Erythroblast (primary cell): ENCODE results near the gene PROSER1.

Experiments used
- GATA1 ChIP-seq: IDR thresholded peaks from 2 replicates; pipeline ENCODE4 v1.6.1; 2011; ENCODE audit warnings: low read depth, mild to moderate bottlenecking, control low read depth, low read length, moderate library complexity
- POLR2A ChIP-seq: IDR thresholded peaks from 2 replicates; pipeline ENCODE4 v1.6.1; 2011; ENCODE audit warnings: mild to moderate bottlenecking, low read length

- TF ChIP-seq POLR2A (no peak), GATA1 (no peak)
Observed at GRCh38 chr13:39020853-39021462, 16.9 kb downstream of the PROSER1 start.
